GM12891 (cell line): ENCODE data around the gene GAS2.

Experiments
- POLR2A ChIP-seq: IDR thresholded peaks from 2 replicates; pipeline ENCODE4 v1.6.1; 2011; ENCODE audit warnings: low read depth, low read length, control low read depth
- POLR2AphosphoS5 ChIP-seq: IDR thresholded peaks from 2 replicates; pipeline ENCODE4 v1.6.1; 2011; ENCODE audit warnings: low read depth, low read length, control low read depth
- POU2F2 ChIP-seq: IDR thresholded peaks from 2 replicates; pipeline ENCODE4 v1.6.1; 2011; ENCODE audit warnings: low read depth, mild to moderate bottlenecking, control low read depth, low read length, moderate library complexity

- TF ChIP-seq POLR2A (no peak), POLR2AphosphoS5 (no peak), POU2F2 (no peak)
Measured at GRCh38 chr11:22809893-22810292, 143.5 kb downstream of the GAS2 start.
